ENCODE results near the gene AGFG2.
"Not testable (repeated sequence)": the region's sequence is repeated elsewhere in the genome, so short reads cannot be mapped to it uniquely, and the experiment has no call there.

Gene AGFG2

GRCh38 chr7:100538654-100539435 is at the start of gene AGFG2:
TSS of gene AGFG2 (plus strand) at chr7:100539203. CDS start at chr7:100539347, 144 bp downstream.
- peak; percentile 100 for DNase-seq

- DNase-seq, result peak; percentile 95 to 96
Observed at GRCh38 chr7:100489824-100490223, 49.2 kb upstream of the AGFG2 start.

GRCh38 chr7:100490483-100491191 is 48.4 kb upstream of the AGFG2 start:
- no peak for DNase-seq

GRCh38 chr7:100491192-100491578 is 47.8 kb upstream of the AGFG2 start:
- DNase-seq, result no peak

- DNase-seq, result no peak
Observed at GRCh38 chr7:100492738-100493475, 46.1 kb upstream of the AGFG2 start.

- no peak for DNase-seq
Observed at GRCh38 chr7:100493476-100494264, 45.3 kb upstream of the AGFG2 start.

- no peak for DNase-seq
Observed at GRCh38 chr7:100496509-100496908, 42.5 kb upstream of the AGFG2 start.

GRCh38 chr7:100500743-100501142 is 38.3 kb upstream of the AGFG2 start:
- not testable (repeated sequence) for DNase-seq

- not testable (repeated sequence) for DNase-seq
Observed at GRCh38 chr7:100504031-100504430, 35.0 kb upstream of the AGFG2 start.

GRCh38 chr7:100504887-100505611 is 34.0 kb upstream of the AGFG2 start:
- DNase-seq, result no peak

- no peak for DNase-seq
Observed at GRCh38 chr7:100506356-100506923, 32.6 kb upstream of the AGFG2 start.

GRCh38 chr7:100509231-100509630 is 29.8 kb upstream of the AGFG2 start:
- no peak for DNase-seq

- DNase-seq, result no peak
Observed at GRCh38 chr7:100510437-100511239, 28.4 kb upstream of the AGFG2 start.

- no peak for DNase-seq
Observed at GRCh38 chr7:100513212-100513810, 25.7 kb upstream of the AGFG2 start.

- DNase-seq, result no peak
Observed at GRCh38 chr7:100515072-100515532, 23.9 kb upstream of the AGFG2 start.

- DNase-seq, result no peak
Observed at GRCh38 chr7:100516135-100516812, 22.7 kb upstream of the AGFG2 start.

GRCh38 chr7:100517305-100517704 is 21.7 kb upstream of the AGFG2 start:
- DNase-seq, result no peak

GRCh38 chr7:100519580-100519979 is 19.4 kb upstream of the AGFG2 start:
- DNase-seq, result no peak

- DNase-seq, result no peak
Observed at GRCh38 chr7:100520138-100520537, 18.9 kb upstream of the AGFG2 start.

GRCh38 chr7:100521076-100521475 is 17.9 kb upstream of the AGFG2 start:
- no peak for DNase-seq

Data from NCI-H1930 (cell line).